HUES64 (cell line): ENCODE results near the gene PNMA6F.
"Not testable (repeated sequence)": the region's sequence is repeated elsewhere in the genome, so short reads cannot be mapped to it uniquely, and the experiment has no call there.

ENCODE experiments used
- H3K27ac ChIP-seq: 2 replicates; pipeline ENCODE4 v1.7.0; 2013; ENCODE audit warnings: low read depth, low read length, inconsistent platforms
- H3K27me3 ChIP-seq: 2 replicates; pipeline ENCODE4 v1.6.1; 2013; ENCODE audit warnings: mild to moderate bottlenecking, low read length; ENCODE audit not compliant: insufficient read depth
- H3K36me3 ChIP-seq: 2 replicates; pipeline ENCODE4 v1.6.1; 2013; ENCODE audit warnings: mild to moderate bottlenecking, low read length; ENCODE audit not compliant: insufficient read depth
- H3K4me1 ChIP-seq: 2 replicates; pipeline ENCODE4 v1.6.1; 2013; ENCODE audit warnings: mild to moderate bottlenecking, low read length, moderate library complexity; ENCODE audit not compliant: insufficient read depth
- H3K4me3 ChIP-seq: 2 replicates; pipeline ENCODE4 v1.5.1; 2013; ENCODE audit warnings: mild to moderate bottlenecking, low read length, moderate library complexity
- H3K9ac ChIP-seq: 2 replicates; pipeline ENCODE4 v1.6.1; 2013; ENCODE audit warnings: mild to moderate bottlenecking, low read depth, low read length
- H3K9me3 ChIP-seq: 2 replicates; pipeline ENCODE4 v1.6.1; 2013; ENCODE audit warnings: low read depth, low read length; ENCODE audit not compliant: insufficient read depth
- WGBS: fragments of 150-250, 120-280 bp; methylation state at CpG from one replicate; pipeline ENCODE4 v1.1.7; 2013; ENCODE audit warnings: missing lambda C conversion rate; 5-methylcytosine and 5-hydroxymethylcytosine counted together

The PNMA6F gene

DNA sequence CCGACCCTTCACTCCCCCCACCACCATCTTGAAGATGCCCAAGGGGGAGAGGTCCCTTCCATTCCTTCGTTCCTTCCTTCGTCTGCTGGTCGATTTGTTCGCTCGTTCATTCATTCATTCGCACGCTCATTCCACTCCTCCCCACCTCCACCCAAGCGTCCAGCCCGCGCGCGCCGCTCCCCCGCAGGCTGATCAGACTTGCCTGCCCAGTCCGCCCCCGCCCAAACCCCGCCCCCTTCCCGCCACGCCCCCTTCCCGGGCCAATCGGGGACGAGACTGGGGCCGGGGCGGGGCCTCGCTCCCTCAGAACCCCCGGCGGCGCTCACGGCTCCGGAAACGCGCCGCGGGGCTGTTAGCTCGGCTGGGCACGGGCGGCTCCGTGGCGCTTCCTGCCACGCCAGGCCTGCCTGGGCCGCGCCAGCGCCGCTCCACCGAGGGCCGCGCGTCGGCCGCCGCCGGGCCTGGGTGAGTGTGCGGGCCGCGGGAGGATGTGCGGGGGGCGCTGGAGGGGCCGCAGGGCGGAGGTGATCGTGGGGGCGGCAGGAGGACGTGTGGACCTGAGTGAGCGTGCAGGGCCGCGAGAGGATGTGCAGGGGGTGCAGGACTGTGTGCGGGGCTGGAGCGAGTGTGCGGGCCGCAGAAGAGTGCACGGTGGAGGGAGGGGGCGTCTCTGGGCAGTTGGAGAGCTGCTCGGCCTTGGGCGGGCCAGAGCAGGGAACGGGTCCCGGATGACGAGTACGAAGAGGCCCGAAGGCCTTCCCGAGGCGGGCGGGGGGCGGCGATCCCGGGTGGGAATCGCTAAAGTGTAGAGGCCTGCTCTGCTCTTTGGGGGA is 12.5 kb upstream of the PNMA6F start, which contains the start of gene ZNF275:
ZNF275 (plus strand) TSS at position 333 of the 833 bp plus-strand sequence. CDS start 2,527 bp downstream, outside the sequence.
- Histone ChIP-seq H3K4me1 (peaks cover 10% of the 10 kb centered on the region; the same call in 1 of the 2 replicates), H3K27ac (no peak within 1 kb of the TSS), H3K9me3 (no peaks in the 10 kb centered on the region), H3K4me3 (peak within 1 kb of the TSS; percentile 73), H3K27me3 (peaks cover 5% of the 10 kb centered on the region; the same call in 1 of the 2 replicates), H3K36me3 (peaks cover 6% of the 10 kb centered on the region; the same call in 1 of the 2 replicates), H3K9ac (peak within 1 kb of the TSS; percentile 88)
- WGBS = under 1% methylated on average over 83 of the region's 86 CpGs

DNA sequence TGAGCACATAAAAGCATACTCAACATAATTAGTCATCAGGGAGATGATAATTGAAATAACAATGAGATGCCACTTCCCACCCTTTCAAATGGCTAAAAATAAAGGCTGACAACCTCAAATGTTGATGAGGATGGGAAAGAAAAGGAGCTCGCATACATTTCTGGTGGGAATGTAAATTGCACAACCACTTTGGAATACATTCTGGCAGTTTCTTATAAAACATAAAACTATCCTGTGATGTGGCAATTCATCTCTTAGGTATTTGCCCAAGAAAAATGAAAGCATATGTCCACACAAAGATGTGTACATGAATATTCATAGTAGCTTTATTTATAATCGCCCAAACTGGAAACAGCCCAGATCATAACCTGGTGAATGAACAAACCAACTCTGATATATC is 11.7 kb upstream of the PNMA6F start:
- Histone ChIP-seq H3K9ac (no peak overlapping the region), H3K27ac (no peak overlapping the region), H3K4me1 (peaks cover 10% of the 10 kb centered on the region; the same call in 1 of the 2 replicates), H3K4me3 (peak overlapping the region; percentile 73), H3K36me3 (peaks cover 6% of the 10 kb centered on the region; the same call in 1 of the 2 replicates), H3K27me3 (peaks cover 5% of the 10 kb centered on the region; the same call in 1 of the 2 replicates), H3K9me3 (no peaks in the 10 kb centered on the region)
- WGBS = 80% methylated on average over 1 of the region's 2 CpGs

DNA sequence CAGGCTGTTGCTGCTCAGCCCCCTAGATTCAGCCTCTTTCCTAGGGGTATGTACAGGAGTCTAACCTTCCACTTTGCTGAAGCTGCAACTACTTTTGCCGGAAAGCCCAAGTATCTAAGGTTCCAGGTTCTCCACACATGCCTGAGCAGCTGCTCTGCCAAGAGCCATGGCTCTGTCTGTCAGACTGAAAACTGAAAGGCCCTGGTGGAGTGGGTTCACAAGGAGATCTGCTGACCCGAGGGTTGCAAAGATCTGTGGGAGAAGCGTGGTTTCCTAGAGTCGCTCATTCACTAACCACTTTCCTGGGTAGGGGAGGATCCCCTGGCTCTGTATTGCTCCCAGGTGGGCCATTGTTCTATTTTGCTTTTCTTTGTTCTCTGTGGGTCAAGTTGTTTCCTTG is 6.0 kb upstream of the PNMA6F start:
- Histone ChIP-seq H3K27me3 (peaks cover 2% of the 10 kb centered on the region; the same call in 1 of the 2 replicates), H3K9me3 (no peaks in the 10 kb centered on the region), H3K27ac (no peak overlapping the region), H3K36me3 (no peaks in the 10 kb centered on the region), H3K9ac (no peak overlapping the region), H3K4me3 (no peak overlapping the region), H3K4me1 (no peaks in the 10 kb centered on the region)
- WGBS = 88% methylated on average over 4 of the region's 4 CpGs

DNA sequence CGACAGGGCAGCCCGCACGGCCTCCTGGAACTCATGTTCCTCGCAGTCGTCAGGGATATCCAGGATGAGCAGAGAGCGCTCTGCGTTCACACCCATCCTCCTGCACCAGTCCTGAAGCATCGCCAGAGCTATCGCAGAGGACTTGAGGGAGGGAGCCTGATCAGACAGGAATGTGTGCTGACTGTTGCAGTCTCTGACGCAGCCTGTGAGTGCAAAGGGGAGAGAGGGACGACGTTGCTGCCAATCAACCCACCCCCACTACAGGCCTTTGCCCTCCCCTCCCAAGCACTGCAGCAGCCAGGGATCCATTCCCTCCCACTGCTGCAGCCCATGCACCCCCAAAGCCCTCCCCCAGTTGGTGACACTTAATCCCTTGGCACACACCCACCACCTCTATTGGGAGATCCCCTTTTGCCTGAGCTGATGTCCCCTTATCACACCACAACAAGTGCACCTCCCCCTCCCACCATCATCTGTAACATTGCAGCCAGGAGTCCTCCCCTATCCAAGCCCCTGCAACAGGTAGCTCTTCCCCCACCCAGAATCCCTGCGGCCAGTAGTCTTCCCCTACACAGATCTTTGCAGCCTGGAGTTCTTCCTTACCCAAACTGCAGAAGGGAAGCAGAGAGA is 897 bp downstream of the PNMA6F start:
- Histone ChIP-seq H3K9me3 (no peaks in the 10 kb centered on the region), H3K27ac (no peak overlapping the region)
- WGBS = 29% methylated on average over 1 of the region's 13 CpGs

DNA sequence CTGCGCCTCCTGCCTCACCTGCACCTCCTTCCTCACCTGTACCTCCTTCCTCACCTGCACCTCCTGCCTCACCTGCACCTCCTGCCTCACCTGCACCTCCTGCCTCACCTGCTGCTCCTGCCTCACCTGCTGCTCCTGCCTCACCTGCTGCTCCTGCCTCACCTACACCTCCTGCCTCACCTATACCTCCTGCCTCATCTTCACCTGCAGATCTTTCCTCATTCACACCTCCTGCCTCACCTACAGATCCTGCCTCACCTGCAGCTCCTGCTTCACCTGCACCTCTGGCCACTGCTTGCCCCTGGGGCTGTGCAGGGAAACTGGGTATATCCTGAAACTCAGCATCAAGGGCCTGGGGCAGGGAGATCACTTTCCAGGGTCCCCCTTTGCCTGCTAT is 1.5 kb downstream of the PNMA6F start:
- H3K27ac ChIP-seq, H3K9me3 ChIP-seq, H3K4me3 ChIP-seq, H3K4me1 ChIP-seq, H3K36me3 ChIP-seq, H3K9ac ChIP-seq: not testable (repeated sequence)
- WGBS = 92% methylated on average over 1 of the region's 1 CpG
- H3K27me3 ChIP-seq = peaks cover 16% of the 10 kb centered on the region

More for the DNA sequence above, 897 bp downstream of the PNMA6F start:
- no peak overlapping the region for H3K9ac ChIP-seq
- H3K4me3 ChIP-seq = peak overlapping the region; percentile 30; the same call in 1 of the 2 replicates
- H3K27me3 ChIP-seq = peaks cover 16% of the 10 kb centered on the region
- no peaks in the 10 kb centered on the region for H3K4me1 ChIP-seq
- no peaks in the 10 kb centered on the region for H3K36me3 ChIP-seq

DNA sequence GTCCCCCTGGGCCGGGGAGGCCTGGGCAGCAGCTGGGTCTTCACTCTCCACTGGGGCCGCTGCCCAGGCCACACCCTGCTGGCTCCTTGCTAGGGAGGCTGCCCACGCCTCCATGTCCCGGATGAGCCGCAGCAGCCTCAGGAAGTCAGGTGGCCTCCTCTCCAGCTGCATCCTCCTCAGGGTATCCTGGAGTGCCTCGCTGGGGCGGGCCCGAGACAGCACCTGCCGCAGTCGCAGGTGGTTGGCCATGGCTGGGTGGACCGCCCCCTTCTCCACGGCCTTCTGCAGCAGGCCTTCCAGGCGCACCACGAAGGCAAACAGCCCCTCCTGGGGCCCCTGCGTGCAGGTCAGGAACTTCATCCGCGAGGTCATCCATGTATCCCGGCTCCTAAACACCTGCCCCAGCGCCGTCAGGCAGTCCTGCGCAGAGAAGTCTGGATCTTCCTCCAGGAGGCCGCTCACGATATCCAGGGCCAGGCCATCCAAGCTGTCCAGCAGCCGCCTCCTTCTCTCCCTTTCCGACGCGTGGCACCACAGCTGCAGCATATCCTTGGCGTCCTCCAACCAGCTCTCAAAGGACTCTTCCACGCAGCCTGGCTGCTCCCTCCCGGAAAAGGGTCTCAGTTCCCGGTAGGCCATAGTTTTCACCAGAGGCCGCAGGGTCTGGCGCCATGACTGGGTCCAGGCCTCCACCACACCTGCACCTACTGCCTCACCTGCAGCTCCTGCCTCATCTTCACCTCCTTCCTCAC is 2.1 kb downstream of the PNMA6F start:
- no peak overlapping the region for H3K9ac ChIP-seq
- H3K36me3 ChIP-seq = no peaks in the 10 kb centered on the region
- 88% methylated on average over 33 of the region's 33 CpGs for WGBS
- H3K27ac ChIP-seq = no peak overlapping the region
- H3K4me3 ChIP-seq = no peak overlapping the region
- H3K9me3 ChIP-seq = no peaks in the 10 kb centered on the region
- H3K4me1 ChIP-seq = no peaks in the 10 kb centered on the region
- peaks cover 16% of the 10 kb centered on the region for H3K27me3 ChIP-seq

DNA sequence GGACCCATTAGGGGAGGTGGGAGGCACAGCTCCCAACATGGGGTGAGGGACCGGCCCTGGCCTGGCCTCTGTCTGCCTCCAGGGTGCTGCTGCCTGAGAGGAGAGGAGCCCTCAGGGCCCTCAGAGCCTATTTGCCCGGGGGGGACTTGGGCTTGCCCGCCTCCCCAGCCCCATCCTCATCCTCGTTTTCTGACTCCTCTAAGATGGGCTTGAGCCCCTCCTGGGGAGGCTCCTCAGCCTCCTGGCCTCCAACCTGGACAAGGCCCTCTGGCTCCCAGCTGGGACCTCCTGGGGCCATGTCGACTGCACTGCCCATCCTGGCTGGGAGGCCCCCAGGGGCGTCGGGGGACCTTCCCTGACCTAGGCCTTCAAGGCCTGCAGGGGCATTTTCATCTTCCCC is 2.8 kb downstream of the PNMA6F start:
- Histone ChIP-seq H3K4me1 (no peaks in the 10 kb centered on the region), H3K9ac (no peak overlapping the region), H3K27ac (no peak overlapping the region), H3K9me3 (no peaks in the 10 kb centered on the region), H3K36me3 (no peaks in the 10 kb centered on the region), H3K27me3 (peaks cover 16% of the 10 kb centered on the region), H3K4me3 (no peak overlapping the region)
- 92% methylated on average over 6 of the region's 7 CpGs for WGBS

DNA sequence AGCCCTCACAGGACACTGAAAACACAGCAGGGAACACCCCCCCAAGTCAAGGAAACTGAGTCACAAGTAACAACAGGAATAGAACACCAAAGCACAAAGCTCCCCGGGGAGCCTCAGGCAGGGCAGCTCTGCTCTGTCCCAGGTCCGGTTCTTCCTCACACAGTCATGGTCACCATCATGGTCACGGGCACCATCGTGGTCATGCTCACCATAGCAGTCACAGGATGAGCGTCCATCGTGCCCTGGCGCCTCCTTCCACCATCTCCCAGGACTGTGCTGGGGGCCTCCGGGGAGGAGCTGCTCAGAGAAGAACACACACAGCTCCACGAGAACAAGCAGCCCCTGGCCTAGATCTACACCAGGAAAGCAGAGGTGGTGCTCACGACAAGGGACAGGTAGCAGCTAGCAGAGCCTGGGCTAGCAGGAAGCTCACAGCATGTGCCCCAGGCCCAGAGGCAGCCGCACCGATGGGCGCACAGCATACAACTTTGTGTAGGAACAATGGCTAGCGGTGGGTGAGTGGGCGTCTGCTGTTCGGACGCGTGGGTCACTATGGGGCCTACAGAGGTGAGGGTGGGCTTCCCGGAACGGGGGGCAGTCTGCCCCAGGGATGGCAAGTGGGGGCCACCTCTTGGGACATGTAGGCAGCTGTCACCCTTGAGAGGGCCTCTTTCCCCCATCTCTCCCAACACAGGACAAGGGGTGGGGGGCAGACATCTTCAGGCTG is 3.4 kb downstream of the PNMA6F start:
- Histone ChIP-seq H3K36me3 (no peaks in the 10 kb centered on the region), H3K27me3 (peaks cover 14% of the 10 kb centered on the region), H3K27ac (no peak overlapping the region), H3K4me1 (no peaks in the 10 kb centered on the region), H3K9me3 (no peaks in the 10 kb centered on the region), H3K4me3 (no peak overlapping the region), H3K9ac (no peak overlapping the region)
- WGBS = 95% methylated on average over 20 of the region's 20 CpGs

DNA sequence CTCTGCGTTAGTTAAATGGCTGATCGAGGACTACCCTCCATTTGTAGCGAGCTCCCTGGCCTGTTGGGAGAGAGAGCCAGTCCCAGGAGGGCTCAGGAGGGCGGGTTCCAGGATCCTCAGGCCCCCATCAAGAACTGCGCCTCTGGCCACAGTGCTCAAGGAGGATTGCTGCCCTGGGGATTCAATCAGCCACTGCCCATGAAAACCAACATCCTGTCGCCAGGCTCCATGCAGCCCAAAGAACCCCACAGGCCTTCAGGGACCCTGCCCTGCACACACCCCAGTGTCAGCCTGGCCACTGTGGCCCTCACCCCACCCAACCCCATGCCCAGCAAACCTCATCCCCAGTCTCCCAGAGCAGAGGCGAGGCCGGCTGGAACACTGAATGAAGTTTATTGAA is 4.3 kb downstream of the PNMA6F start:
- no peaks in the 10 kb centered on the region for H3K36me3 ChIP-seq
- WGBS = 91% methylated on average over 6 of the region's 8 CpGs
- H3K4me1 ChIP-seq = no peaks in the 10 kb centered on the region
- no peak overlapping the region for H3K9ac ChIP-seq
- peaks cover 14% of the 10 kb centered on the region for H3K27me3 ChIP-seq
- H3K27ac ChIP-seq = no peak overlapping the region
- no peaks in the 10 kb centered on the region for H3K9me3 ChIP-seq
- no peak overlapping the region for H3K4me3 ChIP-seq

DNA sequence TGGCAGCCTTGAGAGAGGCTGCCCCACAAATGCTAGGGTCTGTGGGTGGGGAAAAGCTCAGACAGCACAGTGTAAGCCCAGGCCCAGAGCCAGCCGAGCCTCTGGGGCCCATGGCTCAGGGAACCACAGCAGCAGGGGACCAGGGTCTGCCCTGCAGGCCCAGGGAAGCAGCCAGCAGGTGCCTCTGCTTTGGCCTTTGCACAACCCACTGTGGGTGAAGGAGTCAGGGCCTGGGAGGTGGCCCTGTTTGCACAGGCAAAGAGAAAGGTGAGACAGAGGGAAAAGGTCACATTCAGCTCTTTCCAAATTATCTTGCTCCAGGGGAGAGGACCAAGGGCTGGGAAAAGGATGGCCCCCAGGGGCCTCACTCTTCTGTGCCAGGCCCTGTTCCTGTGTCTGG is 8.7 kb downstream of the PNMA6F start:
- Histone ChIP-seq H3K36me3 (no peaks in the 10 kb centered on the region), H3K27me3 (no peaks in the 10 kb centered on the region), H3K27ac (no peak overlapping the region), H3K9me3 (no peaks in the 10 kb centered on the region), H3K9ac (no peak overlapping the region), H3K4me3 (no peak overlapping the region), H3K4me1 (no peaks in the 10 kb centered on the region)
- WGBS = 89% methylated on average over 1 of the region's 1 CpG
